Osteoblast (primary cell): ENCODE measurements around the gene RAB3A. TPM values are rescaled to one million over a fixed set of nuclear protein-coding genes. Genes with fewer than 3 reads are reported as not detected.

ENCODE experiments used
- DNase-seq: peaks from one replicate; pipeline ENCODE4 v3.0.0; 2011; ENCODE audit warnings: low spot score, mixed read lengths; ENCODE audit not compliant: insufficient read length; ENCODE audit errors: missing footprints
- H2AFZ ChIP-seq: 2 replicates; pipeline ENCODE4 v1.6.0; 2011; ENCODE audit warnings: mild to moderate bottlenecking, low read length
- H3K27ac ChIP-seq: 2 replicates; pipeline ENCODE4 v1.5.1; 2011; ENCODE audit warnings: mild to moderate bottlenecking, low read depth, low read length, moderate library complexity
- H3K27me3 ChIP-seq: 2 replicates; pipeline ENCODE4 v1.6.0; 2012; ENCODE audit warnings: mild to moderate bottlenecking, control low read depth, inconsistent platforms, low read length, moderate library complexity; ENCODE audit not compliant: insufficient read depth
- H3K36me3 ChIP-seq: 2 replicates; pipeline ENCODE4 v1.5.1; 2011; ENCODE audit warnings: mild to moderate bottlenecking, low read length, control low read depth, moderate library complexity; ENCODE audit not compliant: insufficient read depth
- H3K4me1 ChIP-seq: 2 replicates; pipeline ENCODE4 v1.5.1; 2011; ENCODE audit warnings: mild to moderate bottlenecking, low read length, control low read depth, moderate library complexity; ENCODE audit not compliant: insufficient read depth
- H3K4me2 ChIP-seq: 2 replicates; pipeline ENCODE4 v1.6.0; 2011; ENCODE audit warnings: mild to moderate bottlenecking, low read length; ENCODE audit not compliant: insufficient read depth
- H3K4me3 ChIP-seq: fragments of 200-600 bp; sonication (generic); 3 replicates; pipeline ENCODE4 v1.5.1; 2012; ENCODE audit warnings: mild to moderate bottlenecking, low read length, inconsistent platforms; ENCODE audit not compliant: insufficient read depth
- H3K79me2 ChIP-seq: 2 replicates; pipeline ENCODE4 v1.6.0; 2012; ENCODE audit warnings: mild to moderate bottlenecking, low read length, control low read depth, inconsistent platforms; ENCODE audit not compliant: insufficient read depth
- H3K9me3 ChIP-seq: 2 replicates; pipeline ENCODE4 v1.5.1; 2011; ENCODE audit warnings: low read depth, low read length, control low read depth
- H4K20me1 ChIP-seq: 2 replicates; pipeline ENCODE4 v1.6.0; 2012; ENCODE audit warnings: mild to moderate bottlenecking, low read length, control low read depth; ENCODE audit not compliant: insufficient read depth
- total RNA-seq: library from RNA; depleted of rRNA; stranded (reverse); fragments of >200 nt; gene quantifications from 2 replicates; pipeline ENCODE4 v1.2.3, GENCODE V29; 2012
- TF ChIP-seq, protein P1 (sequence below): IDR thresholded peaks from 2 replicates; pipeline ENCODE4 v1.5.1; 2011; ENCODE audit warnings: mild to moderate bottlenecking, low read depth, low read length, moderate library complexity; ENCODE audit errors: extremely low read depth

Gene RAB3A
- total RNA-seq, 1 donor, result 0.72 TPM

DNA sequence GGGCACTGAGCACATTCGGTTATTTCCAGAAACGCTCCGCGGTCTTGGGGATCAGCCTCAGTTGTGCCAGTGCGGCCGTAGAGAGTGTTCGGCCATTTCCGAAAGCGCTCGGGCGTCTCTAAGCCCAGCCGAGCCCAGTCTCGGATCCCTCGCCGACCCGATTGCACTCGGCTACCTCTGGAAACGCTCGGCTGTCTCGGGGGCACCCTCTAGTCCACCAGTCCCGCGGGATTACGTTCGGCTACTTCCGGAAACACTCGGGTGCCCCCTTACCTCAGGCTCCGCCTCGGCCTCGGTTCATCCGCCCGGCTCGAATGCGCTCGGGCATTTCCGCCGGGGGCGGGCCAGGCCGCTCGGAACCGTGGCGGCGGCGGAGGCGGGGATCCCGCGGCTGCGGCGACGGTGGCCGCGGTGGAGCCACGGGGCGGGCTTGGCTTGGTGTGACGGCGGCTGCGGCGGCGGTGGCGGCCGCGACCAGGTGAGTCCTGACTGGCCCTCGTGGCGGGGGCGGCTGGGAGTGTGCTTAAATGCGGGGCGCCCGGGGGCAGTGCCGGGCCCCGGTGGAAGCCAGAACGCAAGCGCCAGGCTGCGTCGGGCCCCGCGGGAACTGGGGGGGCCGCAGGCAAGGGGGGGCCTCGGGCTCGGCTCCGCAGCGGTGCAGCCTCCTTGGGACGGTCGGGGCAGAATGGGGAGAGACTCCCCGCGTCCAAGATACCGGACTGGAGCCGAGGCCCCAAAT lies 50.9 kb downstream of the RAB3A start, which contains the start of gene PIK3R2:
PIK3R2 (plus strand) TSS at position 347 of the 739 bp plus-strand sequence. CDS start 2,717 bp downstream, outside the sequence.
- Histone ChIP-seq H3K4me3 (peak within 1 kb of the TSS; percentile 91), H3K79me2 (peaks cover 32% of the 10 kb centered on the region), H3K4me2 (peak within 1 kb of the TSS; percentile 79), H4K20me1 (peaks cover 18% of the 10 kb centered on the region), H2AFZ (peak within 1 kb of the TSS; percentile 82), H3K9me3 (no peaks in the 10 kb centered on the region), H3K36me3 (peaks cover 11% of the 10 kb centered on the region), H3K4me1 (peaks cover 24% of the 10 kb centered on the region), H3K27ac (peak within 1 kb of the TSS; percentile 85), H3K27me3 (no peaks in the 10 kb centered on the region)
- TF ChIP-seq, protein P1, sequence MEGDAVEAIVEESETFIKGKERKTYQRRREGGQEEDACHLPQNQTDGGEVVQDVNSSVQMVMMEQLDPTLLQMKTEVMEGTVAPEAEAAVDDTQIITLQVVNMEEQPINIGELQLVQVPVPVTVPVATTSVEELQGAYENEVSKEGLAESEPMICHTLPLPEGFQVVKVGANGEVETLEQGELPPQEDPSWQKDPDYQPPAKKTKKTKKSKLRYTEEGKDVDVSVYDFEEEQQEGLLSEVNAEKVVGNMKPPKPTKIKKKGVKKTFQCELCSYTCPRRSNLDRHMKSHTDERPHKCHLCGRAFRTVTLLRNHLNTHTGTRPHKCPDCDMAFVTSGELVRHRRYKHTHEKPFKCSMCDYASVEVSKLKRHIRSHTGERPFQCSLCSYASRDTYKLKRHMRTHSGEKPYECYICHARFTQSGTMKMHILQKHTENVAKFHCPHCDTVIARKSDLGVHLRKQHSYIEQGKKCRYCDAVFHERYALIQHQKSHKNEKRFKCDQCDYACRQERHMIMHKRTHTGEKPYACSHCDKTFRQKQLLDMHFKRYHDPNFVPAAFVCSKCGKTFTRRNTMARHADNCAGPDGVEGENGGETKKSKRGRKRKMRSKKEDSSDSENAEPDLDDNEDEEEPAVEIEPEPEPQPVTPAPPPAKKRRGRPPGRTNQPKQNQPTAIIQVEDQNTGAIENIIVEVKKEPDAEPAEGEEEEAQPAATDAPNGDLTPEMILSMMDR, result no peak
- peak; percentile 100 for DNase-seq

DNA sequence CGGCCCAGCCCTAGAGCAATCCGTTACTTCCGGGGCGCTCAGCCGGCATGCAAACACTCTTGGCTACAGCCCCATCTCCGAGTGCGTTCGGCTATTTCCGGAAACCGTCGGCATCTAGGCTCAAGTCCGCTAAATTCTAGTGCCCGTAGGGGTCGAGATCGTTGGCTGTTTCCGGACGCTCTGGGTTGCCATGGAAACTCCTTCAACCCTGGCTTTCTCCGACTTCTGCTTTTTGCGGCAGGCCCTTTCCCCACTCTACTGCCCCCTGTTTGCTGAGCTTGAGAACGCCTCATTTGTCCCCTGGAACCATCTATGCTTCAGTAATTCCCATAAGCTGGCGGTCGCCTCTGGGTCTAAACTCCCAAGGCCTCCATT lies 51.4 kb downstream of the RAB3A start:
- Histone ChIP-seq H3K4me1 (peaks cover 24% of the 10 kb centered on the region), H3K36me3 (peaks cover 11% of the 10 kb centered on the region), H3K79me2 (peaks cover 32% of the 10 kb centered on the region), H3K4me2 (peak overlapping the region; percentile 79), H3K27ac (peak overlapping the region; percentile 85), H4K20me1 (peaks cover 18% of the 10 kb centered on the region), H3K27me3 (no peaks in the 10 kb centered on the region), H3K9me3 (no peaks in the 10 kb centered on the region), H2AFZ (peak overlapping the region; percentile 82), H3K4me3 (peak overlapping the region; percentile 91)
- TF ChIP-seq, protein P1, result peak; percentile 74
- DNase-seq, result peak; percentile 100

- H3K4me1 ChIP-seq, result peaks cover 18% of the 10 kb centered on the region
- DNase-seq, result no peak
- H3K79me2 ChIP-seq, result peaks cover 21% of the 10 kb centered on the region
- no peak overlapping the region for H3K27ac ChIP-seq
- H2AFZ ChIP-seq, result no peak overlapping the region
- no peak overlapping the region for H3K4me3 ChIP-seq
- TF ChIP-seq, protein P1, result no peak
- no peaks in the 10 kb centered on the region for H3K9me3 ChIP-seq
- H3K4me2 ChIP-seq, result peak overlapping the region; percentile 79
- H3K36me3 ChIP-seq, result peaks cover 8% of the 10 kb centered on the region
- H4K20me1 ChIP-seq, result peaks cover 12% of the 10 kb centered on the region
- H3K27me3 ChIP-seq, result no peaks in the 10 kb centered on the region
Observed at GRCh38 chr19:18150776-18151624, 52.8 kb downstream of the RAB3A start.

GRCh38 chr19:18149596-18149975 lies 54.3 kb downstream of the RAB3A start:
- H2AFZ ChIP-seq, result no peak overlapping the region
- H3K4me3 ChIP-seq, result no peak overlapping the region
- no peak overlapping the region for H3K4me2 ChIP-seq
- peaks cover 8% of the 10 kb centered on the region for H4K20me1 ChIP-seq
- no peaks in the 10 kb centered on the region for H3K27me3 ChIP-seq
- peaks cover 18% of the 10 kb centered on the region for H3K36me3 ChIP-seq
- TF ChIP-seq, protein P1, result no peak
- H3K79me2 ChIP-seq, result peaks cover 14% of the 10 kb centered on the region
- peaks cover 18% of the 10 kb centered on the region for H3K4me1 ChIP-seq
- H3K9me3 ChIP-seq, result no peaks in the 10 kb centered on the region
- no peak for DNase-seq
- H3K27ac ChIP-seq, result no peak overlapping the region
